HepG2 (cell line): ENCODE results near the gene CDNF. TPM values are rescaled to one million over a fixed set of nuclear protein-coding genes. Genes with fewer than 3 reads are reported as not detected.

Experiments used
- CCAR2 ChIP-seq: fragments of 200-400 bp; formaldehyde crosslinking; optimal IDR thresholded peaks from 2 replicates; pipeline ENCODE3; 2018; ENCODE audit warnings: low read depth, mild to moderate bottlenecking, low read length, moderate library complexity
- E2F5 ChIP-seq: sonication (generic); formaldehyde crosslinking; conservative IDR thresholded peaks from 2 replicates; pipeline ENCODE4 v1.4.0; 2020; ENCODE audit warnings: missing genetic modification reagents
- EED ChIP-seq: sonication (generic); formaldehyde crosslinking; IDR thresholded peaks from 2 replicates; pipeline ENCODE4 v1.5.0; 2020; ENCODE audit warnings: mild to moderate bottlenecking, missing genetic modification reagents
- GATAD2A ChIP-seq: IDR thresholded peaks from 2 replicates; pipeline ENCODE4 v1.6.1; 2016
- KLF13 ChIP-seq: sonication (generic); formaldehyde crosslinking; IDR thresholded peaks from 2 replicates; pipeline ENCODE4 v1.4.0; 2020; ENCODE audit warnings: mild to moderate bottlenecking, missing genetic modification reagents
- MTA1 ChIP-seq: sonication (generic); formaldehyde crosslinking; IDR thresholded peaks from 2 replicates; pipeline ENCODE4 v1.4.0; 2020; ENCODE audit warnings: missing genetic modification reagents, mild to moderate bottlenecking, borderline replicate concordance
- MZF1 ChIP-seq: sonication (generic); formaldehyde crosslinking; IDR thresholded peaks from 2 replicates; pipeline ENCODE4 v1.8.1; 2023; ENCODE audit warnings: mild to moderate bottlenecking, missing genetic modification reagents, borderline replicate concordance
- NR1H2 ChIP-seq: sonication (generic); formaldehyde crosslinking; IDR thresholded peaks from 2 replicates; pipeline ENCODE4 v1.8.1; 2022; ENCODE audit warnings: low read depth, missing genetic modification reagents, borderline replicate concordance
- PCBP1 ChIP-seq: fragments of 200-400 bp; formaldehyde crosslinking; IDR thresholded peaks from 2 replicates; pipeline ENCODE4 v1.6.1; 2017; ENCODE audit warnings: mild to moderate bottlenecking, low read depth, low read length, borderline replicate concordance
- RERE ChIP-seq: IDR thresholded peaks from 2 replicates; pipeline ENCODE4 v1.6.1; 2016; ENCODE audit warnings: low read depth, missing genetic modification reagents, missing compliant biosample characterization
- RNF2 ChIP-seq: fragments of 450-650 bp; conservative IDR thresholded peaks from 2 replicates; pipeline ENCODE4 v1.6.1; 2016; ENCODE audit warnings: low read depth
- TBX2 ChIP-seq: sonication (generic); formaldehyde crosslinking; IDR thresholded peaks from 2 replicates; pipeline ENCODE4 v1.5.0; 2020; ENCODE audit warnings: missing genetic modification reagents, mild to moderate bottlenecking, borderline replicate concordance
- ZNF263 ChIP-seq: sonication (generic); formaldehyde crosslinking; IDR thresholded peaks from 2 replicates; pipeline ENCODE4 v1.4.0; 2020; ENCODE audit warnings: missing genetic modification reagents
- ZNF292 ChIP-seq: sonication (generic); formaldehyde crosslinking; IDR thresholded peaks from 2 replicates; pipeline ENCODE4 v1.8.1; 2022; ENCODE audit warnings: mild to moderate bottlenecking, low read depth, missing genetic modification reagents, borderline replicate concordance
- ZNF484 ChIP-seq: sonication (generic); formaldehyde crosslinking; IDR thresholded peaks from 2 replicates; pipeline ENCODE4 v1.5.1; 2020; ENCODE audit warnings: mild to moderate bottlenecking, low read depth, missing genetic modification reagents, borderline replicate concordance
- ZNF598 ChIP-seq: sonication (generic); formaldehyde crosslinking; IDR thresholded peaks from 2 replicates; pipeline ENCODE4 v1.5.1; 2020; ENCODE audit warnings: mild to moderate bottlenecking, missing genetic modification reagents, borderline replicate concordance
- ZNF607 ChIP-seq: sonication (generic); formaldehyde crosslinking; IDR thresholded peaks from 2 replicates; pipeline ENCODE4 v1.5.1; 2020; ENCODE audit warnings: missing genetic modification reagents, mild to moderate bottlenecking, borderline replicate concordance
- ZNF790 ChIP-seq: sonication (generic); formaldehyde crosslinking; IDR thresholded peaks from 2 replicates; pipeline ENCODE4 v1.8.0; 2022; ENCODE audit warnings: missing genetic modification reagents, mild to moderate bottlenecking, borderline replicate concordance
- polyA plus RNA-seq, 8 experiments: library from polyadenylated mRNA; depleted of rRNA in 3 of 8; stranded (reverse) in 7 of 8; unstranded in 1 of 8; fragments of >200 nt; fragmentation: Illumina TruSeq in 4 of 8; extraction: Trizol in 4 of 8; gene quantifications; 2 replicates each; pipeline versions ENCODE4 v1.2.1 to v1.2.3, GENCODE V29; 2011 to 2016; ENCODE audit warnings: low read depth in 4 of 8, missing spikeins in 1 of 8, mixed read lengths in 1 of 8; ENCODE audit not compliant: insufficient read depth in 1 of 8
- total RNA-seq, 5 experiments: library from RNA; depleted of rRNA; stranded (reverse); fragments of >200 nt; fragmentation: Illumina TruSeq; extraction: Trizol; gene quantifications; 2 replicates each; pipeline ENCODE4 v1.2.3, GENCODE V29; 2016; ENCODE audit warnings: low read depth in 1 of 5
- TF ChIP-seq, protein P1 (sequence below): sonication (generic); formaldehyde crosslinking; IDR thresholded peaks from 2 replicates; pipeline ENCODE4 v1.4.0; 2020; ENCODE audit warnings: missing genetic modification reagents
- TF ChIP-seq, protein P2 (sequence below): sonication (generic); formaldehyde crosslinking; IDR thresholded peaks from 2 replicates; pipeline ENCODE4 v1.4.0; 2020; ENCODE audit warnings: missing genetic modification reagents

CDNF gene
- total and polyA plus RNA-seq, 2 of the 13 experiments (the other 11 are each of a cell fraction or from before 2014, with no cell fraction given), result 0.29 to 0.33 TPM

GRCh38 chr10:14838582-14839304 is 906 bp upstream of the CDNF start (continued):
- no peak for TF ChIP-seq RERE (CRISPR knock-in tag)
- TF ChIP-seq ZNF292 (CRISPR knock-in tag), result no peak
- TF ChIP-seq MZF1 (CRISPR knock-in tag), result 0 out of 2 replicates have a peak, but pooled peaks have one; percentile 14
- no peak for TF ChIP-seq GATAD2A (CRISPR knock-in tag)
- no peak for TF ChIP-seq KLF13 (CRISPR knock-in tag)
- 0 out of 2 replicates have a peak, but pooled peaks have one; percentile 3 for TF ChIP-seq ZNF607 (CRISPR knock-in tag)
- TF ChIP-seq E2F5 (CRISPR knock-in tag), result no peak
- TF ChIP-seq ZNF484 (CRISPR knock-in tag), result no peak
- no peak for TF ChIP-seq CCAR2
- 0 out of 2 replicates have a peak, but pooled peaks have one; percentile 54 for TF ChIP-seq ZNF790 (CRISPR knock-in tag)
- TF ChIP-seq PCBP1, result no peak
- TF ChIP-seq, protein P1, sequence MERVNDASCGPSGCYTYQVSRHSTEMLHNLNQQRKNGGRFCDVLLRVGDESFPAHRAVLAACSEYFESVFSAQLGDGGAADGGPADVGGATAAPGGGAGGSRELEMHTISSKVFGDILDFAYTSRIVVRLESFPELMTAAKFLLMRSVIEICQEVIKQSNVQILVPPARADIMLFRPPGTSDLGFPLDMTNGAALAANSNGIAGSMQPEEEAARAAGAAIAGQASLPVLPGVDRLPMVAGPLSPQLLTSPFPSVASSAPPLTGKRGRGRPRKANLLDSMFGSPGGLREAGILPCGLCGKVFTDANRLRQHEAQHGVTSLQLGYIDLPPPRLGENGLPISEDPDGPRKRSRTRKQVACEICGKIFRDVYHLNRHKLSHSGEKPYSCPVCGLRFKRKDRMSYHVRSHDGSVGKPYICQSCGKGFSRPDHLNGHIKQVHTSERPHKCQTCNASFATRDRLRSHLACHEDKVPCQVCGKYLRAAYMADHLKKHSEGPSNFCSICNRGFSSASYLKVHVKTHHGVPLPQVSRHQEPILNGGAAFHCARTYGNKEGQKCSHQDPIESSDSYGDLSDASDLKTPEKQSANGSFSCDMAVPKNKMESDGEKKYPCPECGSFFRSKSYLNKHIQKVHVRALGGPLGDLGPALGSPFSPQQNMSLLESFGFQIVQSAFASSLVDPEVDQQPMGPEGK (CRISPR knock-in tag), result no peak
- no peak for TF ChIP-seq TBX2
- TF ChIP-seq RNF2, result no peak
- TF ChIP-seq ZNF263 (CRISPR knock-in tag), result no peak
- TF ChIP-seq, protein P2, sequence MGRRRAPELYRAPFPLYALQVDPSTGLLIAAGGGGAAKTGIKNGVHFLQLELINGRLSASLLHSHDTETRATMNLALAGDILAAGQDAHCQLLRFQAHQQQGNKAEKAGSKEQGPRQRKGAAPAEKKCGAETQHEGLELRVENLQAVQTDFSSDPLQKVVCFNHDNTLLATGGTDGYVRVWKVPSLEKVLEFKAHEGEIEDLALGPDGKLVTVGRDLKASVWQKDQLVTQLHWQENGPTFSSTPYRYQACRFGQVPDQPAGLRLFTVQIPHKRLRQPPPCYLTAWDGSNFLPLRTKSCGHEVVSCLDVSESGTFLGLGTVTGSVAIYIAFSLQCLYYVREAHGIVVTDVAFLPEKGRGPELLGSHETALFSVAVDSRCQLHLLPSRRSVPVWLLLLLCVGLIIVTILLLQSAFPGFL (CRISPR knock-in tag), result no peak
- TF ChIP-seq EED (CRISPR knock-in tag), result 0 out of 2 replicates have a peak, but pooled peaks have one; percentile 12
- 0 out of 2 replicates have a peak, but pooled peaks have one; percentile 5 for TF ChIP-seq MTA1 (CRISPR knock-in tag)
- 0 out of 2 replicates have a peak, but pooled peaks have one; percentile 11 for TF ChIP-seq ZNF598
- 0 out of 2 replicates have a peak, but pooled peaks have one; percentile 26 for TF ChIP-seq NR1H2 (CRISPR knock-in tag)
